ENCODE data around the gene PAK5. TPM values are rescaled to one million over a fixed set of nuclear protein-coding genes. Genes with fewer than 3 reads are reported as not detected.

The PAK5 gene
- total RNA-seq, 6 experiments from 2014 or later: not detected

DNA sequence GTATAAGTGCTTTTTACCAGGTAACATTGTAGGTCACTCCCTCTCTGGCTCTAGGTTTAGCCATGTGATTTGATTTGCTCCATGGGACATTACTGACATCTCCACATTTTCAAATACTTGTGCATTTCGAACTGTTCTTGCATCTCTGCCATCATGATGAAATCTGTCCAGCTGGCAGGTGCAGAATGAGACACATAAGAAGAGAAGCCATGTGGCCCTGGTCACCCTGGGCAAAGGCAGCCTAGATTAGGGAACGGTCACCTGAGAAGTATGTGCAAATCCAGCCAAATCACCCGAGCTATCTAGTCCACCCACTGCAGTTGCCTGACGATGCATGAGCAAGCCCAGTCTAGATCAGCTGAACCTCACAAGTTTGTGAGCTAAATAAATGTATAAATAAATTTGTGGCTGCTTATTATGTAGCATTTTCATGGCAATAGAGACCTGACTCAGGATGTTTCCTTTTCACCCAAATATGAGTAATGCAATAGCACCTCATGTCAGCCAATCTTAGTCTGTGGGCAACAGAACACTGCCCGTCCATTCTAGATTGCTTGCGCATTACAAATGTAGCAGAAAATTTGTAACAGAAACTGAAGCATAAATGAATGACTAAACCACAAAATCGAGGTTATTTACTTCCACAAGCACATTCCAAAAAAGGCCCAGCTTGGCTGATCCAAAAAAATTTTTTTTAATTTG is 115.2 kb downstream of the PAK5 start:
- H3K27ac Mint-ChIP-seq: no peak overlapping the region
- H3K9me3 Mint-ChIP-seq: peaks cover 39% of the 10 kb centered on the region
- no peaks in the 10 kb centered on the region for H3K27me3 Mint-ChIP-seq (ENCODE audit: insufficient read depth)
- no peaks in the 10 kb centered on the region for H3K4me1 Mint-ChIP-seq (ENCODE audit: low read depth)
- TF ChIP-seq, protein P1, sequence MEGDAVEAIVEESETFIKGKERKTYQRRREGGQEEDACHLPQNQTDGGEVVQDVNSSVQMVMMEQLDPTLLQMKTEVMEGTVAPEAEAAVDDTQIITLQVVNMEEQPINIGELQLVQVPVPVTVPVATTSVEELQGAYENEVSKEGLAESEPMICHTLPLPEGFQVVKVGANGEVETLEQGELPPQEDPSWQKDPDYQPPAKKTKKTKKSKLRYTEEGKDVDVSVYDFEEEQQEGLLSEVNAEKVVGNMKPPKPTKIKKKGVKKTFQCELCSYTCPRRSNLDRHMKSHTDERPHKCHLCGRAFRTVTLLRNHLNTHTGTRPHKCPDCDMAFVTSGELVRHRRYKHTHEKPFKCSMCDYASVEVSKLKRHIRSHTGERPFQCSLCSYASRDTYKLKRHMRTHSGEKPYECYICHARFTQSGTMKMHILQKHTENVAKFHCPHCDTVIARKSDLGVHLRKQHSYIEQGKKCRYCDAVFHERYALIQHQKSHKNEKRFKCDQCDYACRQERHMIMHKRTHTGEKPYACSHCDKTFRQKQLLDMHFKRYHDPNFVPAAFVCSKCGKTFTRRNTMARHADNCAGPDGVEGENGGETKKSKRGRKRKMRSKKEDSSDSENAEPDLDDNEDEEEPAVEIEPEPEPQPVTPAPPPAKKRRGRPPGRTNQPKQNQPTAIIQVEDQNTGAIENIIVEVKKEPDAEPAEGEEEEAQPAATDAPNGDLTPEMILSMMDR (IDR thresholded peaks at IDR 0.05): no peak
- no peak overlapping the region for H3K4me3 Mint-ChIP-seq
- peaks cover 4% of the 10 kb centered on the region for H3K36me3 Mint-ChIP-seq (ENCODE audit: low read depth)
- no peak for DNase-seq

DNA sequence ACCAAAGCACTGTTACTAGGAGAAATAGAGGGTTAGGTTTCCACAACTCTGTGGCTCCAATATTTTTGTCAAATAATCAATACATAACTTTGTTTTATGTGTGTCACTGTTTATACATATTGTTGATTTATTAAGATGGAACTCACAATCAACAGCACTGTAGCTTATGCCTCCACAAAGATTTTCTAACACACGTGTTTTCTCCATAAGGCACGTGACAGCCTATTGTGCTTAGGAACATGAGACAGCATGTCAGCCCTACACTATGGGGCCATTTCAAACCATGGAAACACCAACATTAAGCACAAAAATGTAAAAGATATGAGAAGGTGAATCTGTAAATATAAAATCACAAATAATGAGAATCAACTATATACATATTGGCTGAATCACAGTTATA is 127.0 kb downstream of the PAK5 start:
- Mint-ChIP-seq H3K36me3 (ENCODE audit: low read depth) (0 out of 2 replicates have a peak, but pooled peaks cover 3% of the 10 kb centered on the region), H3K4me3 (no peak overlapping the region)

DNA sequence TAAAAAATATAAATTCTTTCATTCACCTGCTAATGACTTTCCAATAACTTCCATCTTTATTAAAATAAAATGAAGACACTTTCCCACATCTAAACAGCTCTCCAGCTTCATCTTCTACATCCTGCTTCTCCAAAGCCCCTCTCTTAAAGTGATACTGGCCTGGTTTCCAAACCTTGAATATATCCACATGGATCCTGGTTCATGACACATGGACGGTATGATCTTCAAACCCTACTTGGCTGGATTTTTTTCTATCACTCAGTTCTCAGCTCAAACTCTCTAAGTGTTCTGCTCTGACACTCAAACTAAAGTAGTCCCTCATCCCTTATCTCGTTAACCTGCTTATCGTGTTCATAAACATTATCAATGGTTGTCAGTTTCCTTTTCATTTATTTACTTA is 128.2 kb downstream of the PAK5 start:
- Mint-ChIP-seq H3K36me3 (ENCODE audit: low read depth) (0 out of 2 replicates have a peak, but pooled peaks cover 3% of the 10 kb centered on the region), H3K4me1 (ENCODE audit: low read depth) (no peaks in the 10 kb centered on the region), H3K4me3 (no peak overlapping the region), H3K27ac (no peak overlapping the region), H3K9me3 (peaks cover 25% of the 10 kb centered on the region), H3K27me3 (ENCODE audit: insufficient read depth) (no peaks in the 10 kb centered on the region)
- no peak for DNase-seq
- TF ChIP-seq, protein P1 (IDR thresholded peaks at IDR 0.05): no peak

More for the DNA sequence above, 127.0 kb downstream of the PAK5 start:
- Mint-ChIP-seq H3K9me3 (peaks cover 21% of the 10 kb centered on the region), H3K4me1 (ENCODE audit: low read depth) (no peaks in the 10 kb centered on the region), H3K27ac (no peak overlapping the region), H3K27me3 (ENCODE audit: insufficient read depth) (no peaks in the 10 kb centered on the region)
- TF ChIP-seq, protein P1 (IDR thresholded peaks at IDR 0.05): no peak
- DNase-seq: no peak

DNA sequence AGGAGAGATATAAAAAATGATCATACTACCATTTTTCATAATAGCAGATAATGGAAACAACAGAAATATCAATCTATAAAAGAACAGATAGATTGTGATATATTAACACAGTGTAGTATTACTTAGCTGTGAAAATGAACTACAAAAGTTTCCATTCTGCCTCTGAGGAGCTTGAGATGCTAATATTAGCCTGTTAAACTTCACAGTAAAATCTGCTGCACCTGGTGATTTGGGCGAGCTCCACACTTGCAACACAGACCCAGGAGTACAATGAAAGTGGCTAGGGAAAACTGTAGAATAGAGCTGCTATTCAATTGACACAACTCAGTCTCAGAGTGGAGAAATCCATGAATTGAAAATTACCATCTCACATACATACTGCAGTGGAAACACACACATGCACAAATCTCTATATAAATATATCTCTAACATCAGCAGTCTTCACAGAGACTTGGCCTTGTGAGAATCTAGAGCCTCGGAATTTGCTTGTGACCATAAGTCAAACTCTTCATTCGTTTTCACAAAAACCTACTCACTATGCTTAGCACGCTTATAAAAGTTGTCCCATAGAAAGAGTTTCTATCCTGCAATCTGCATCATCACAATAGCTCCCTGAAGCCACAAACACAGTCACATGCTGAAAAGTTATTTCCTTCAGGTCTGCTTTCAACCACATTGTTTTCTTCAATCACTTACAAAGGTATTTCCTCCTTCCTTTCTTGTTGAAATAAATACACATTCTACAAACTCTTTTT is 133.0 kb downstream of the PAK5 start:
- Mint-ChIP-seq H3K36me3 (ENCODE audit: low read depth) (0 out of 2 replicates have a peak, but pooled peaks cover 3% of the 10 kb centered on the region), H3K27ac (no peak overlapping the region), H3K27me3 (ENCODE audit: insufficient read depth) (no peaks in the 10 kb centered on the region), H3K4me1 (ENCODE audit: low read depth) (no peaks in the 10 kb centered on the region), H3K4me3 (no peak overlapping the region), H3K9me3 (peaks cover 35% of the 10 kb centered on the region)
- DNase-seq: no peak
- TF ChIP-seq, protein P1 (IDR thresholded peaks at IDR 0.05): no peak

DNA sequence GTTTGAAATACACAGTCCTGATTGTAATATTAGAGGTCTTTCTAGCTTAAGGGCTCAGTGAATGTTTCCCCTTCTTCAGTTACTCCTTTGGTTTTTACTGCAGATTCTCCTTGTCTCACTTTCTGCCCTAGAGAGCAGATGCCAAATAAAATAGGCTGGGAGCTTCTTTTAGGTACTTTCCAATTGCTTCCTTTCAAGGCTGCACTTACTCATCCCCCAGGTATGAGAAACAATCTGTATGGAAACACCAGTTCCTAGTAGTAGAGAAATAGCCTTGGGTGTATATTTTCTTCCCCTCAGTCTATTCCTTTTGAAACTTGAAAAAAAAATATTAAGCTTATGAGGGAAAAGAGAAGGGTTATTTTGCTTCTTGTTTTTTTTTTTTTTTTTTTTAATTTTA is 139.7 kb downstream of the PAK5 start:
- no peaks in the 10 kb centered on the region for H3K27me3 Mint-ChIP-seq (ENCODE audit: insufficient read depth)
- H3K36me3 Mint-ChIP-seq (ENCODE audit: low read depth): no peaks in the 10 kb centered on the region
- H3K27ac Mint-ChIP-seq: no peak overlapping the region
- TF ChIP-seq, protein P1 (IDR thresholded peaks at IDR 0.05): no peak
- no peaks in the 10 kb centered on the region for H3K4me1 Mint-ChIP-seq (ENCODE audit: low read depth)
- no peak for DNase-seq
- peaks cover 30% of the 10 kb centered on the region for H3K9me3 Mint-ChIP-seq
- no peak overlapping the region for H3K4me3 Mint-ChIP-seq

All from HFFc6 (cell line).